Measurements from ENCODE around the gene TIMM44. TPM values are rescaled to one million over a fixed set of nuclear protein-coding genes. Genes with fewer than 3 reads are reported as not detected.

TIMM44 gene
- total RNA-seq, 1 donor from 2014 or later = 89.1 TPM

DNA sequence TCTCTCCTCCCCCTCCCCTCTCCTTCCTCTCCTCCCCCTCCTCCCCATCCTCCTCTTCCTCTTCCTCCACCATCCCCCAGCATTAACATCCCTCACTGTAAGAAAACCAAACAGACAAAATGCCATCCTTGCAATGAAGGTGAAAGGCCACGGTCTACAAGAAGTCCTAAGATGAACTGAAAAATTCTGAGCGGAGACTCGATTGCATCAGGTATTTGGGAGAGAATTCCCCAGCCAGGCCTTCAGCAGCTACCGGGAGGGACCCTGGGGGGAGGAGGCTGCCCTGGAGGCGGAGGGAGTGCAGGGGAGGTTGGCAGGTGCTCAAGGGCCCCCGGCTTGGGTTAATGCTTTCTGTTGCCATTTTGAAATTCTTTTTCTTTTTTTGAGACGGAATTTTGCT lies 10.1 kb upstream of the TIMM44 start:
- no peak overlapping the region for H3K4me3 ChIP-seq
- H3K36me3 ChIP-seq = peaks cover 4% of the 10 kb centered on the region
- H3K27ac ChIP-seq (replicated peaks) = no peak overlapping the region
- H3K9me3 ChIP-seq (replicated peaks) = no peaks in the 10 kb centered on the region
- no peaks in the 10 kb centered on the region for H3K27me3 ChIP-seq (ENCODE audit: low read depth)
- DNase-seq = no peak
- intact Hi-C loops (cut with micrococcal nuclease) = no loop called here
- TF ChIP-seq, protein P1, sequence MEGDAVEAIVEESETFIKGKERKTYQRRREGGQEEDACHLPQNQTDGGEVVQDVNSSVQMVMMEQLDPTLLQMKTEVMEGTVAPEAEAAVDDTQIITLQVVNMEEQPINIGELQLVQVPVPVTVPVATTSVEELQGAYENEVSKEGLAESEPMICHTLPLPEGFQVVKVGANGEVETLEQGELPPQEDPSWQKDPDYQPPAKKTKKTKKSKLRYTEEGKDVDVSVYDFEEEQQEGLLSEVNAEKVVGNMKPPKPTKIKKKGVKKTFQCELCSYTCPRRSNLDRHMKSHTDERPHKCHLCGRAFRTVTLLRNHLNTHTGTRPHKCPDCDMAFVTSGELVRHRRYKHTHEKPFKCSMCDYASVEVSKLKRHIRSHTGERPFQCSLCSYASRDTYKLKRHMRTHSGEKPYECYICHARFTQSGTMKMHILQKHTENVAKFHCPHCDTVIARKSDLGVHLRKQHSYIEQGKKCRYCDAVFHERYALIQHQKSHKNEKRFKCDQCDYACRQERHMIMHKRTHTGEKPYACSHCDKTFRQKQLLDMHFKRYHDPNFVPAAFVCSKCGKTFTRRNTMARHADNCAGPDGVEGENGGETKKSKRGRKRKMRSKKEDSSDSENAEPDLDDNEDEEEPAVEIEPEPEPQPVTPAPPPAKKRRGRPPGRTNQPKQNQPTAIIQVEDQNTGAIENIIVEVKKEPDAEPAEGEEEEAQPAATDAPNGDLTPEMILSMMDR (IDR thresholded peaks at IDR 0.05; ENCODE audit: borderline replicate concordance) = no peak
- H3K4me1 ChIP-seq = peaks cover 19% of the 10 kb centered on the region

DNA sequence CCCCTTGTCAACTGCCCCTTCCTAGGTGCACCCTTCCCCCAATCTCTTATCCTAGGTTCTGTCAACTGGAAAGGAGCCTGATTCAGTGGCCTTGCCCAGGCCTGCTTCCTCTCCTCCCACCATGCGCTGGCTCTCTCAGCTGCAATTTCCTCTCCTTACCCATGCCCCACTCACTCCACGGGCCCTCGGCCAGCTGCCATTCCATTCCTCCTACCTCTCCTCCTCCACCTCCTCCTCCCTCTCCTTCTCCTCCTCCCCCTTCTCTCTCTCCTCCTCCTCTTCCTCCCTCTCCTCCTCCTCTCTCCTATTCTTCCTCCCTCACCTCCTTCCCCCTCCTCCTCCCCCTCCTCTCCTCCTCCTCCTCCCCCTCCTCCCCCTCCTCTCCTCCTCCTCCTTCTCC lies 9.6 kb upstream of the TIMM44 start:
- DNase-seq = no peak
- TF ChIP-seq, protein P1 (IDR thresholded peaks at IDR 0.05; ENCODE audit: borderline replicate concordance) = no peak
- intact Hi-C loops (cut with micrococcal nuclease) = no loop called here
- no peak overlapping the region for H3K4me3 ChIP-seq
- H3K27me3 ChIP-seq (ENCODE audit: low read depth) = no peaks in the 10 kb centered on the region
- peaks cover 4% of the 10 kb centered on the region for H3K36me3 ChIP-seq
- H3K27ac ChIP-seq (replicated peaks) = no peak overlapping the region
- H3K9me3 ChIP-seq (replicated peaks) = no peaks in the 10 kb centered on the region
- peaks cover 19% of the 10 kb centered on the region for H3K4me1 ChIP-seq

DNA sequence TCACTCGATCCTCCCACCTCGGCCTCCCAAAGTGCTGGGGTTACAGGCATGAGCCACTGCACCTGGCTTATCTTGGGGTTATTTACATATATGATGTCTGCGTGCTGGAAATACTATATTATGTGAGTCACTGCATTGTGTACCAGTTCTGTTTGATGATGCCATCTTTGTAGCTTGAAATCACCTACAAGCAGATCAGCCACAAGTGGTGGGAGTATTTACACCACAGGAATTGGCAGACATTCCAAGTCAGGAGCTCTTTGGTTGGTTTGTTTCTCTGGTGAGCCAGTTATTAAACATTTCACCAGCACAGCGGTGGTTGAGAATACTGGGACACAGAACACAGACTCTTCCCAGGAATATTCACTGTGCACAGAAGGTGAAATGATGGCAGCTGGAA lies 4.5 kb upstream of the TIMM44 start:
- DNase-seq = no peak
- no peaks in the 10 kb centered on the region for H3K27me3 ChIP-seq (ENCODE audit: low read depth)
- no peaks in the 10 kb centered on the region for H3K9me3 ChIP-seq (replicated peaks)
- no peak overlapping the region for H3K4me3 ChIP-seq
- H3K27ac ChIP-seq (replicated peaks) = no peak overlapping the region
- TF ChIP-seq, protein P1 (IDR thresholded peaks at IDR 0.05; ENCODE audit: borderline replicate concordance) = no peak
- H3K36me3 ChIP-seq = no peaks in the 10 kb centered on the region
- intact Hi-C loops (cut with micrococcal nuclease) = no loop called here
- peaks cover 28% of the 10 kb centered on the region for H3K4me1 ChIP-seq

DNA sequence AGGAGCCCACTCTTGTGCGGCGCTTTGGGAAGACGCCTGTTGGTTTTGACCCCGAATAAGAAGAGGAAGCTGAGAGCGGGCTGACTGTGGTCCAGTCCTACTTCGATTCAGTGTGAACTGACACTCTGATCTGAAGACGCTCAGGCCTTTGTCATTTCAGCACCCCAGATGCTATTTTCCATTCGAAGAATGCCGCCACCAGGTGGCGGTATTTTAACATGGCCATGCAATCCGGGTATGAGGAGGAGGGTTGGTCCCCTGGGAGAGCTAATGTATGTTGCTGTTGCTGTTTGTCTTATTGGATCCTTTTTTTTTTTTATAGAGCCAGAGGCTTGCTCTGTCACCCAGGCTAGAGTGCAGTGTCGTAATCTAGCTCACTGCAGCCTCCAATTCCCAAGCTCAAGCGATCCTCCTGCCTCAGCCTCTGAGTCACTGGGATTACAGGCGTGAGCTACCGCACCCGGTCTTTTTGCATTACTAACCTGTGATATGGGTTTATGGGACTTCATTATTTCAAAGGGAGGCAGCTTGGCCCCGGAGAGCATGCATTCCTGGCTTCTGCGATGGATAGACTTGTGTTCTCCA lies 803 bp upstream of the TIMM44 start:
- TF ChIP-seq, protein P1 (IDR thresholded peaks at IDR 0.05; ENCODE audit: borderline replicate concordance) = peak; percentile 90
- H3K27ac ChIP-seq (replicated peaks) = peak overlapping the region; percentile 95
- DNase-seq = peak; percentile 86
- peaks cover 16% of the 10 kb centered on the region for H3K36me3 ChIP-seq
- no peaks in the 10 kb centered on the region for H3K27me3 ChIP-seq (ENCODE audit: low read depth)
- intact Hi-C loops (cut with micrococcal nuclease) = no loop called here
- no peaks in the 10 kb centered on the region for H3K9me3 ChIP-seq (replicated peaks)
- H3K4me3 ChIP-seq = peak overlapping the region; percentile 75
- peaks cover 27% of the 10 kb centered on the region for H3K4me1 ChIP-seq

DNA sequence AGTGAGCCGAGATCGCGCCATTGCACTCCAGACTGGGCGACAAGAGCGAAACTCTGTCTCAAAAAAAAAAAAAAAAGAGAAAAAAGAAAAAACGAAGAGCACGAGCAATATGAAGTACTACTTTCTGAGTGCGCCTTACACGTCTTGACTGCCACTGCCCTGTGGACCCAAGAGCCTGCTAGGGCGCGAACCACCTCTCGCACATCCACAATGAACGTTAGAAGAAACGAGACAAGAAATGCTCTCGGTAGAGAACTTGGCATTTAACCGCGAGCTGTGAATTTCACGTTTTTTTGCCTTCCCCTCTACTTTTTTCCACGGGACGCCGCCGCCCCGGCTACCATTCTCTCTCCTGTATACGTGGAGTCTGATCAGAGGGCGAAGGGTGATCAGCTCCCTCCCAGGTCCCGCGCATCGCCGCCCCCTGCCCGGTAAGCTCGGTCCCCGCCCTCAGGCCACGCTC lies 454 bp downstream of the TIMM44 start:
- no peaks in the 10 kb centered on the region for H3K9me3 ChIP-seq (replicated peaks)
- peaks cover 32% of the 10 kb centered on the region for H3K4me1 ChIP-seq
- H3K27ac ChIP-seq (replicated peaks) = peak overlapping the region; percentile 95
- DNase-seq = no peak
- peak overlapping the region; percentile 75 for H3K4me3 ChIP-seq
- TF ChIP-seq, protein P1 (IDR thresholded peaks at IDR 0.05; ENCODE audit: borderline replicate concordance) = no peak
- H3K27me3 ChIP-seq (ENCODE audit: low read depth) = no peaks in the 10 kb centered on the region
- intact Hi-C loops (cut with micrococcal nuclease) = no loop called here
- peaks cover 29% of the 10 kb centered on the region for H3K36me3 ChIP-seq

All from left ventricle myocardium inferior (tissue), 1 donor.